ENCODE results near the gene SHLD3. TPM values are rescaled to one million over a fixed set of nuclear protein-coding genes. Genes with fewer than 3 reads are reported as not detected.
"Not testable (repeated sequence)": the region's sequence is repeated elsewhere in the genome, so short reads cannot be mapped to it uniquely, and the experiment has no call there.

The SHLD3 gene
- total and polyA plus RNA-seq, 2 donors (not counting 1 experiment from before 2014, with no cell fraction given) = 3.3 to 3.5 TPM

GRCh38 chr5:65674749-65675148, 49.9 kb downstream of the SHLD3 start:
- peaks cover 1% of the 10 kb centered on the region for H3K36me3 ChIP-seq (ENCODE audit: control insufficient read depth, insufficient read depth, low read length)
- no peak overlapping the region for H3K27ac ChIP-seq (ENCODE audit: insufficient read depth, low read length)
- H3K9me3 ChIP-seq (ENCODE audit: control insufficient read depth, insufficient read depth, low read depth, low read length) = no peaks in the 10 kb centered on the region
- H3K27me3 ChIP-seq (ENCODE audit: control insufficient read depth, insufficient read depth, low read length) = no peaks in the 10 kb centered on the region
- no peak overlapping the region for H3K4me3 ChIP-seq (replicated peaks in 1 of 4; ENCODE audit: control extremely low read depth in 1 of 4, insufficient read depth in 1 of 4, low read depth in 3 of 4, low read length in 4 of 4)
- H3K4me2 ChIP-seq (ENCODE audit: extremely low read depth, insufficient read depth, low read length) = no peak overlapping the region
- H3K9ac ChIP-seq (ENCODE audit: insufficient read depth, low read length) = no peak overlapping the region
- H3K4me1 ChIP-seq (ENCODE audit: control insufficient read depth, extremely low read depth, insufficient read depth, low read length) = peaks cover 3% of the 10 kb centered on the region
- TF ChIP-seq EZH2 (IDR thresholded peaks at IDR 0.05; ENCODE audit: low read length, missing control alignments) (no peak), CTCF (conservative IDR thresholded peaks at IDR 0.05 in 1 of 2, IDR thresholded peaks at IDR 0.05 in 1 of 2; ENCODE audit: low read depth in 1 of 2, low read length in 2 of 2) (no peak)
- H4K20me1 ChIP-seq (ENCODE audit: control insufficient read depth, extremely low read depth, insufficient read depth, low read length) = no peaks in the 10 kb centered on the region
- DNase-seq (ENCODE audit: low read depth in 2 of 2) = peak; percentile 13 to 29
- no peak overlapping the region for H2AFZ ChIP-seq (ENCODE audit: low read length)
- H3K79me2 ChIP-seq (ENCODE audit: control insufficient read depth, insufficient read depth, low read length) = no peaks in the 10 kb centered on the region

DNA sequence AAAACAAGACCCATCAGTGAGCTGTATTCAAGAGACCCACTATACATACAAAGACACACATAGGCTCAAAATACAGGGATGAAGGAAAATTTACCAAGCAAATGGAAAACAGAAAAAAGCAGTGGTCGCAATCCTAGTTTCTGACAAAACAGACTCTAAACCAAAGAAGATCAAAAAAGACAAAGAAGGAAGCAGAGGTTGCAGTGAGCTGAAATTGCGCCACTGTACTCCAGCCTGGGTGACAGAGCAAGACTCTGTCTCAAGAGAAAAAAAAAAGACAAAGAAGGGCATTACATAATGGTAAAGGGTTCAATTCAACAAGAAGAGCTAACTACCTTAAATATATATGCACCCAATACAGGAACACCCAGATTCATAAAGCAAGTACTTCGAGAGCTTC, 51.2 kb downstream of the SHLD3 start:
- not testable (repeated sequence) for DNase-seq (ENCODE audit: low read depth in 2 of 2); H3K4me1 ChIP-seq (ENCODE audit: control insufficient read depth, extremely low read depth, insufficient read depth, low read length); H3K27me3 ChIP-seq (ENCODE audit: control insufficient read depth, insufficient read depth, low read length); H2AFZ ChIP-seq (ENCODE audit: low read length); H3K4me3 ChIP-seq (replicated peaks in 1 of 4; ENCODE audit: control extremely low read depth in 1 of 4, insufficient read depth in 1 of 4, low read depth in 3 of 4, low read length in 4 of 4); H3K9ac ChIP-seq (ENCODE audit: insufficient read depth, low read length); H3K27ac ChIP-seq (ENCODE audit: insufficient read depth, low read length); H3K79me2 ChIP-seq (ENCODE audit: control insufficient read depth, insufficient read depth, low read length); H3K36me3 ChIP-seq (ENCODE audit: control insufficient read depth, insufficient read depth, low read length); H3K4me2 ChIP-seq (ENCODE audit: extremely low read depth, insufficient read depth, low read length); H4K20me1 ChIP-seq (ENCODE audit: control insufficient read depth, extremely low read depth, insufficient read depth, low read length); H3K9me3 ChIP-seq (ENCODE audit: control insufficient read depth, insufficient read depth, low read depth, low read length)

Other genes starting within 250 kb of the SHLD3 start
- 45.2 and 48.3 TPM in 2 replicates for gene ADAMTS6, start 143.1 kb upstream of the SHLD3 start, total RNA-seq
- 4.1 and 7.5 TPM in 2 replicates for gene ADAMTS6, start 143.1 kb upstream of the SHLD3 start, polyA plus RNA-seq
- gene CENPK, start 61.9 kb upstream of the SHLD3 start, total RNA-seq = 4.9 and 7.1 TPM in 2 replicates
- 11.2 and 16.0 TPM in 2 replicates for gene CENPK, start 61.9 kb upstream of the SHLD3 start, polyA plus RNA-seq
- 41.5 and 52.9 TPM in 2 replicates for gene PPWD1, start 61.7 kb upstream of the SHLD3 start, total RNA-seq
- 7.0 and 7.3 TPM in 2 replicates for gene PPWD1, start 61.7 kb upstream of the SHLD3 start, polyA plus RNA-seq
- 48.6 and 51.1 TPM in 2 replicates for gene TRIM23, start 694 bp upstream of the SHLD3 start, total RNA-seq
- gene TRIM23, start 694 bp upstream of the SHLD3 start, polyA plus RNA-seq = 9.5 and 14.1 TPM in 2 replicates
- 23.9 and 34.8 TPM in 2 replicates for gene TRAPPC13, start within 50 bp of the SHLD3 start, total RNA-seq
- gene TRAPPC13, start within 50 bp of the SHLD3 start, polyA plus RNA-seq = 20.1 and 22.8 TPM in 2 replicates
- gene SGTB, start 97.1 kb downstream of the SHLD3 start, total RNA-seq = 14.1 and 32.4 TPM in 2 replicates
- gene SGTB, start 97.1 kb downstream of the SHLD3 start, polyA plus RNA-seq = 15.5 and 18.7 TPM in 2 replicates
- 16.2 and 33.7 TPM in 2 replicates for gene NLN, start 97.2 kb downstream of the SHLD3 start, total RNA-seq
- 29.2 and 35.2 TPM in 2 replicates for gene NLN, start 97.2 kb downstream of the SHLD3 start, polyA plus RNA-seq

Data from fibroblast of lung (primary cell).